Adipose tissue (tissue), 3 donors: ENCODE data around the gene ENOX1. TPM values are rescaled to one million over a fixed set of nuclear protein-coding genes. Genes with fewer than 3 reads are reported as not detected.
"Not testable (repeated sequence)": the region's sequence is repeated elsewhere in the genome, so short reads cannot be mapped to it uniquely, and the experiment has no call there.

Experiments used
- H3K27ac ChIP-seq: one replicate; pipeline ENCODE4 v1.5.1; 2013; ENCODE audit warnings: low read depth, low read length
- WGBS, 3 donors: extraction: QIAGEN DNeasy Blood & Tissue Kit; methylation state at CpG; one replicate each; pipeline ENCODE4 v1.1.7; 2013; 5-methylcytosine and 5-hydroxymethylcytosine counted together
- polyA plus RNA-seq, 3 donors: library from polyadenylated mRNA; stranded (reverse); fragments of 200-250 nt; gene quantifications; one replicate each; pipeline ENCODE4 v1.2.3, GENCODE V29; 2013
- donor health status: healthy with polysubstance abuse.
- donor health status: Bipolar disorder and iron deficiency.
- donor health status: healthy.

Gene ENOX1
- polyA plus RNA-seq, 3 donors, result 0.71 to 2.4 (median 2.4) TPM

DNA sequence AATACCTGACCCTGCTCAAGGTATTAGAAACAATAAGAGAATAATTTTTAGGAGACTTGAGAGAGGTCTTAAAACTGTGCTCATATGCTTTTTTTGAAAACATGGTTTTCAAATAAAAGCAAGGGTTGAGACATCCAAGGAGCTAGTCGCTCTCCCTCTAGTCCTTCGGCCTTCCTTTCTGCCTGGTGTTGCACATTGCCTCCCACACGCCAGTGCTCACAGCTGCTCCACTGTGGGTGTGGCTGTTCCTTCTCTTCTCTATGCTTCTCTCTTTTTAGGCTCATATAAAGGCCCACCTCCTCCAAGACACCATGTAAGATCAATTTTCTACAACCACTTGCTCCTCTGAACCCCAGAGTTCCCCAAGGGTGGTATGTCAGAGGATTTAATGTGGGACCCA is 352.6 kb downstream of the ENOX1 start:
- no peak overlapping the region for H3K27ac ChIP-seq
- WGBS, 3 donors, result 80 to 93% (median 81%) methylated on average over 3 of the region's 3 CpGs

DNA sequence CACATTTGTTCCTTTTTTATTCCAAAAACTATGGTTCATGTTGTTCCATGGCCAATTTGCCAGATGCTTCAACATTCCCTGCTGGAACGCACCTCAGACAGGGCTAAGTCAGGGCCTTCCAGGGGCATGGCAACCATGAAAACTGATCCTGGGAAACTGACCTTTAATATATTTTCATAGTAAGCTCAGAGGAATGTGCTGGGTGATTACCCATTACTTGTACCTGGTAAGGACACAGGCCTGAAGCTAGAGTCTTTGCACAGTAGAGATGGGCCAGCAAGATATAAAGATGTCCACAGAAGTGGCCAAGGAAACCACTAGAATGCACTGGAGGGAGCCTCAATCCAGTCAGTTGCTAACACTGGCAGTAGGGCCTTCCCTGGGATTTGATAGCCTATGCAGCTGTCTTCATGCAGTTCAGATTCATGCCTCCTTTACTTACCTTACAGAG is 353.1 kb downstream of the ENOX1 start:
- 83 to 96% (median 89%) methylated on average over 1 of the region's 1 CpG for WGBS, 3 donors

DNA sequence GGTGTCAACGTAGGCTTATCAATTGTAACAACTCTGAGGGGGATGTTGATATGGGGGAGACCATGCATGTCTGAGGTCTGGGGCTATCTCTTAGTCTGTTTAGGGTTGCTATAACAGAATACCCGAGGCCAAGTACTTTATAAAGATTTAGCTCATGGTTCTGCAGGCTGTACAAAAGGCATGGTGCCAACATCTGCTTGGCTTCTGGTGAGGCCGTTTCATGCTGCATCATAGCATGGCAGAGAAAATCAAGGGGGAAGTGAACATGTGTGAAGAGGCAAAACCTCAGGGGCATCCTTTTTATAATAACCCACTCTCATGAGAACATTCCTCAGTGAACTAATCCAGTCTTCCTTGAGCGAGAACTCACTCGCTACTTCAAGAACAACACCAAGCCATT is 353.8 kb downstream of the ENOX1 start:
- no peak overlapping the region for H3K27ac ChIP-seq
- 78 to 85% (median 80%) methylated on average over 5 of the region's 5 CpGs for WGBS, 3 donors

More for the DNA sequence above, 353.1 kb downstream of the ENOX1 start:
- no peak overlapping the region for H3K27ac ChIP-seq

GRCh38 chr13:43431841-43432240 is 354.9 kb downstream of the ENOX1 start:
- H3K27ac ChIP-seq, result no peak overlapping the region
- 78 to 91% (median 86%) methylated on average over 8 of the region's 8 CpGs for WGBS, 3 donors

DNA sequence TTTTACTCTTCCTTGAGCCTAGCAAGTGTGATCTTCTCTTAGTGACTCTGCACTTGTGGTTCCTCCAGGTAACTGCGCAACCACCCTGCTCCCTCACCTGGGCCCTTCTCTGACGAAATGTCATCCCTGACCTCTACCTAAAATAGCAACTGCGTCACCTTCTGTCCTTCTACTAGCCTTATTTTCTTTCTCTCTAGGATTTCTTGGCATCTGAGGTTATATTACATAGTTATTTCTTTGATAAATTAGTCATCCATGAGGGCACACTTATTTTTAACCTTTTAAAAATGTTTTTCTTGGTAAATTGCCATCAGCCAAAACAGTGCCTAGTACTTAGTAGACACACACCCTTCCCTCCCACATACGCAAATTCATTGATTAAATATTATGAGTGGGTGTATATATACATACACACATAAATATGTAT is 355.5 kb downstream of the ENOX1 start:
- 83 to 84% (median 84%) methylated on average over 4 of the region's 4 CpGs for WGBS, 3 donors
- no peak overlapping the region for H3K27ac ChIP-seq

- H3K27ac ChIP-seq, result no peak overlapping the region
- WGBS, 3 donors, result 77 to 86% (median 80%) methylated on average over 8 of the region's 8 CpGs
Measured at GRCh38 chr13:43428545-43429296, 358.1 kb downstream of the ENOX1 start.

- H3K27ac ChIP-seq, result no peak overlapping the region
- 67 to 73% (median 70%) methylated on average over 4 of the region's 4 CpGs for WGBS, 3 donors
Measured at GRCh38 chr13:43426355-43426754, 360.4 kb downstream of the ENOX1 start.

DNA sequence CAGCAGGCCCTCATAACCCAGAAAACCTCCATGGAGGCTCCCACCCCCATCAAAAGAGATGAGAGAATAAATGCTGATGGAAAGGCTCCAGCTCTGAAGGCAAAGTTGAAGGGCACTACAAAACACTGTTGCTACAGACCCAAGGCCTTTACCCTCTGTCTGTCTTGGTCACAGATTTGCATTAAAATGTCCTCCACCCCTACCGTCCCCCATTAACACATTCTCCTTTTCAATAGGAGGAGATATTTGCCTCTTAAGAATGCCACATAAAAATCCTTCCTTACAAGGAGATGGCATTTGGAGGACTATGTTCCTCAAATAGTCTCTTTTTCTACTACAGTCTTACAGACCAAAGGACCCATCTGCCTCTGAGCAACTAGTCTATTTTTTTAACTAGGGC is 361.5 kb downstream of the ENOX1 start:
- no peak overlapping the region for H3K27ac ChIP-seq
- WGBS, 3 donors, result 90 to 92% (median 91%) methylated on average over 1 of the region's 1 CpG

DNA sequence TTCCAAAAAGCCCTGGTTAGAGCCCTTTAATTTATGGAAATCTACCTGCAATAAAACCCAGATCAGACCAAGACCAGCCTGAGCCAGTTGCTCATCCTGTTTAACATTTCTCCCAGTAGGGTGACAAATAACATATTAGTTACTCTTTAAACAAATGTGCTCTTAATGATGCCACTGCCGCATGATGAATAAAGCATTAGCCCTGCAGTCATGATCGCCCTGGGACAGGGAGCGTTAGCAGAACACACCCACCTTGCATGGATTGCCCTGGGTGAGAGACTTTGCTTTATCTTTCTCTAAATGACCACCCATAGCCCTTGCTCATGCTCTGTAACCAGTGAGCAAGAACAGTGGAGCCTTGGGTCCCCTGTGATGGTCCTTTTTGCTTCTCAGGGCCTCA is 362.4 kb downstream of the ENOX1 start:
- H3K27ac ChIP-seq, result no peak overlapping the region
- 74 to 94% (median 93%) methylated on average over 3 of the region's 3 CpGs for WGBS, 3 donors

- no peak overlapping the region for H3K27ac ChIP-seq
Measured at GRCh38 chr13:43422116-43422515, 364.7 kb downstream of the ENOX1 start.

DNA sequence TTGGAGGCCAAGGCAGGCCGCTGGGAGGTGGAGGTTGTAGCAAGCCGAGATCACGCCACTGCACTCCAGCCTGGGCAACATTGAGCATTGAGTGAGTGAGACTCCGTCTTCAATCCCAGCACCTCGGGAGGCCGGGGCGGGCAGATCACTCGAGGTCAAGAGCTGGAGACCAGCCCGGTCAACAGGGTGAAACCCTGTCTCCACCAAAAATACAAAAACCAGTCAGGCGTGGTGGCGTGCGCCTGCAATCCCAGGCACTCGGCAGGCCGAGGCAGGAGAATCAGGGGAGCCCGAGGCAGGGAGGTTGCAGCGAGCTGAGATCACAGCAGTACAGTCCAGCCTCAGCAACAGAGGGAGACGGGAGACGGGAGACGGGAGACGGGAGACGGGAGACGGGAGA is 369.9 kb downstream of the ENOX1 start:
- H3K27ac ChIP-seq, result not testable (repeated sequence)
- 94 to 99% (median 98%) methylated on average over 19 to 22 of the region's 22 CpGs for WGBS, 3 donors

DNA sequence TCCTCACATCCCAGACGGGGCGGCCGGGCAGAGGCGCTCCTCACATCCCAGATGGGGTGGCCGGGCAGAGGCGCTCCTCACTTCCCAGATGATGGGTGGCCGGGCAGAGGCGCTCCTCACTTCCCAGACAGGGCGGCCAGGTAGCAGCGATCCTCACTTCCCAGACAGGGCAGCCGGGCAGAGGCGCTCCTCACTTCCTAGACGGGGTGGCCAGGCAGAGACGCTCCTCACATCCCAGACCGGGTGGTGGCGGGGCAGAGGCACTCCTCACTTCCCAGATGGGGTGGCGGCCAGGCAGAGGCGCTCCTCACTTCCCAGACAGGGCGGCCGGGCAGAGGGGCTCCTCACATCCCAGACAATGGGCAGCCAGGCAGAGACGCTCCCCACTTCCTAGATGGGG is 370.4 kb downstream of the ENOX1 start:
- WGBS, 3 donors, result 92 to 95% (median 94%) methylated on average over 21 of the region's 21 CpGs

GRCh38 chr13:43415903-43416391 is 370.8 kb downstream of the ENOX1 start:
- WGBS, 3 donors, result 92 to 94% (median 93%) methylated on average over 19 to 33 of the region's 33 CpGs
- not testable (repeated sequence) for H3K27ac ChIP-seq

More for the DNA sequence above, 370.4 kb downstream of the ENOX1 start:
- H3K27ac ChIP-seq, result not testable (repeated sequence)

GRCh38 chr13:43414111-43414510 is 372.7 kb downstream of the ENOX1 start:
- no peak overlapping the region for H3K27ac ChIP-seq

GRCh38 chr13:43411741-43412140 is 375.0 kb downstream of the ENOX1 start:
- H3K27ac ChIP-seq, result no peak overlapping the region
- 72 to 88% (median 83%) methylated on average over 9 of the region's 9 CpGs for WGBS, 3 donors

GRCh38 chr13:43411211-43411610 is 375.6 kb downstream of the ENOX1 start:
- no peak overlapping the region for H3K27ac ChIP-seq
- WGBS, 3 donors, result 61 to 79% (median 77%) methylated on average over 2 of the region's 2 CpGs

DNA sequence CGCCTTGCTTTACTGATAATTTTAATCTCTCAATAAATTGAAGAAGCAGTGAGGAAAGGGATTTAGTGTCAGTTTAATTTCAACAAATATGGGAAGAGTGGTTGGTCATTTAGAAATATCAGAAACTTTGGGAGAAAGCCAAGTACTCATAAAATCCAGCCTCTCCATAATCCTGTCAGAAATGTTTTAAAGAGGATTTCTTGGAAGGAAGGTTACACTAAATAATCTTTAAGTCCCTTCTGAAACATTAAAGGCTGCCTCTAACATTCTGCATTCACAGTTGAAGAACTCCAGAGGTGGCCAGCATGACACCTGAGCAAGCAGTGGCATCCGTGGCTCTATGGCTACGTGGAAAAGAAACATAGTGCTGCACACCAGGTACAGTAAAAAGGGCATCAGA is 378.5 kb downstream of the ENOX1 start:
- WGBS, 3 donors, result 87 to 93% (median 89%) methylated on average over 3 of the region's 3 CpGs
- no peak overlapping the region for H3K27ac ChIP-seq

DNA sequence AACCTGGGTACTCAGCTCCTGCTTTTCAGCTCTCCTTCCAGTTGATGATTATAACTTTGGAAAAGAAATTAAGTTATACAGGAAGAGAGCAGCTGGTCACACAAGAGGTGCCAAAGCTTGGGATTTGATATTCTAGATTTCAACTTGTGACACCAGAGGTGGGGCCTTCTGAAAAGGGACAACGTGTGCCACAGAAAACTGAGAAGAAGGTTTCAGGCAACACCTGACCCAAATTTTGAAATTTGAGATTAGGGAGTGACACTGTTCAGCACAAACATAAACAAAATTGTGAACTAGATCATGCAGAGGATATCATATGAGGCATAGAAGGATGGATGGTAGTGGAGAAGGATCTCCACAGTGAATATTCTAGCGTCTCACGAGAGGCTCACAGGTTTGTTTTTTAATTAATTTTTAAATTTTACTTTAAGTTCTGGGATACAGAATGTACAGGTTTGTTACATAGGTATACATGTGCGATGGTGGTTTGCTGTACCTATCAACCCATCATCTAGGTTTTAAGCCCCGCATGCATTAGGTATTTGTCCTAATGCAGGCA is 379.7 kb downstream of the ENOX1 start:
- 93 to 95% (median 94%) methylated on average over 5 of the region's 5 CpGs for WGBS, 3 donors
- no peak overlapping the region for H3K27ac ChIP-seq

GRCh38 chr13:43405457-43405856 is 381.3 kb downstream of the ENOX1 start:
- H3K27ac ChIP-seq, result no peak overlapping the region
- 89 to 94% (median 94%) methylated on average over 1 of the region's 1 CpG for WGBS, 3 donors

GRCh38 chr13:43402380-43402779 is 384.4 kb downstream of the ENOX1 start:
- H3K27ac ChIP-seq, result no peak overlapping the region
- 91 to 100% (median 100%) methylated on average over 1 of the region's 1 CpG for WGBS, 3 donors
